ENCODE results near the gene RPS14.
A peak's percentile ranks its signal among the peaks of the same experiment; 100 is the strongest.
"Not testable (repeated sequence)": the region's sequence is repeated elsewhere in the genome, so short reads cannot be mapped to it uniquely, and the experiment has no call there.

RPS14 gene

DNA sequence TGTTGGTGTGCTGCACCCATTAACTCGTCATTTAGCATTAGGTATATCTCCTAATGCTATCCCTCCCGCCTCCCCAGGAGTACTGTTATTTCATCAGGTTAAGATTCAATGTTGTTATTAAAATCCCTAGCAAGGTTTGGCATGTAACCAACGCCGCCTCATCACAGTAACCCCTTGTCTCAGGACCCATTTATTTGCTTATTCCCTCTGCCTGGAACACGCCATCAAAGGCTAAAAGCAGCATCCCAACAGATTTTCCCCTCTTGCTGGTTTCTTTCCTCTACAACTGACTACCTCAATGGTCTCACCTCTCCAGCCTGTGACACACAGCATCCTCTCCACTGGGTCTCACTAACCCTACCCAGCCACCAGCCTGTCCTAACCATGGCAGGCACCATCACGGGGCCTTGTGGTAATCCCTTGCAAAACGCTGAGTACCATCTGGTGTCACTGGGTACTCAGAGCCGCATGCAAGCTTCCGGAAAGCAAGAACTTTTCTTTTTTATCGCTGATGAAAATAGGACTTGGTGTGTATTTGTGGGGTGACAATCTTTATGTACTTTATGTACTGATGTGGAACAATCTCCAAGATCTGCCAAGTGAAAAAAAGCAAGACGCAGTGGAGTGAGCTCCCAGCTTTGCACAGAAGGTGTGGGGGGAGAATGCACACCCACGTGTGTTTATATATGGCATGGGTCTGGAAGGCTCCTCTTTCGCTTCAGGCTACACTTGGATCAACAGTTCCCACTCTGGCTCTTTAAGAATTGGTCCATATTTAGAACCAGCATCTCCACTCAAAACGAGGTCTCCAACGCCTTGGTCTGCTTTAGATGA is 6.1 kb downstream of the RPS14 start:
- DNase-seq (ENCODE audit: low spot score) = no peak

DNA sequence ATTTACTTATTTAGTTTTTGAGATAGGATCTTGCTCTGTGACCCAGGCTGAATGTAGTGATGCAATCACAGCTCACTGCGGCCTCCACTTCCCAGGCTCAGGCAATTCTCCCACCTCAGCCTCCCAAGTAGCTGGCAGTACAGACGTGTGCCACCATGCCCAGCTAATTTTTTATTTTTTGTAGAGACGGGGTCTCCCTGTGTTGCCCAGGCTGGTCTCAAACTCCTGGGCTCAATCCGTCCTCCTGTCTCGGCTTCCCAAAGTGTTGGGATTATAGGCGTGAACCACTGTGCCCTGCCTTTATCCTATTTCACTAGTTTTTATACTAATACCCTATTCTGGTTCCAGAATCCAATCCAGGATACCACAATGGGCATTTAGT is 6.8 kb downstream of the RPS14 start:
- no peak for DNase-seq (ENCODE audit: low spot score)

DNA sequence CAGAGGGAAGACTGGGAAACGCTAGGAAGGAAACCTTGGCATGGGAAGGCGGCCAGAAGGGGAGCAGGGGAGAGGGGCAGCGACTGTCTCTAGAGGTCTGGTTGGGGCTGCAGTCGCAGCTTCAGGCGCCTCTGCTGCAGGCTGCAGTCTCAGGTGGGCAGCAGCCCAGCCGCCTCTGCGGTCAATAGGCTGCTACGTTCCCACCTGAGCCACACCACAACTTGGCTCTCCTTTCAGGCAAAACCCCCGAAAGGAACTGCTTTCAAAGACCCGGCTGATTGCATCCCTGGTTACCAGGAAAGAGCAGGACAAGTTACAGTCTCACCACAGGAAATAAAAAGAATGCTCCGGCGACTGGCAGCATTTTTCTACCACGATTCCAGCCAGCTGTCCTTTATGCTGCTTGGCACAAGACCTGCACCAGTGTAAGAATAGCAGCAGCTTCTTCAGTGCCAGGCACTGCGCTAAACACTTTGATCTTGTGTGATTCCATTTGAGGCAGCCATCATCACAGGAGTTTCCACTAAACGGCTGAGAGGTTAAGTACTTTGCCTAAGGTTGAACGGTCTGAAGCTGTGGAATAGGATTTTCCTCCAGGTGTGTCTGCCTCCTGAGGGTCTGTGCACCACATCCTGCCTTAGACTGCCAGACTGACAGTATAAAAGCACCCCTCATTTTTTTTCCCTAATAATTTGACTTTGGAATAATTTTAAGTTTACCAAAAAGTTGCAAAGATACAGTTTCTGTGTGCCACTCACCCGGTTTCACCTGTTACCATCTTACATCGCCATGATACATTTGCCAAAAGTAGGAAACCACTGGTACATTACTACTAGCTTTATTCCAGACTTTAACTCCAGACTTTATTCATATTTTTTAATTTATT is 7.5 kb downstream of the RPS14 start:
- DNase-seq (ENCODE audit: low spot score) = no peak

DNA sequence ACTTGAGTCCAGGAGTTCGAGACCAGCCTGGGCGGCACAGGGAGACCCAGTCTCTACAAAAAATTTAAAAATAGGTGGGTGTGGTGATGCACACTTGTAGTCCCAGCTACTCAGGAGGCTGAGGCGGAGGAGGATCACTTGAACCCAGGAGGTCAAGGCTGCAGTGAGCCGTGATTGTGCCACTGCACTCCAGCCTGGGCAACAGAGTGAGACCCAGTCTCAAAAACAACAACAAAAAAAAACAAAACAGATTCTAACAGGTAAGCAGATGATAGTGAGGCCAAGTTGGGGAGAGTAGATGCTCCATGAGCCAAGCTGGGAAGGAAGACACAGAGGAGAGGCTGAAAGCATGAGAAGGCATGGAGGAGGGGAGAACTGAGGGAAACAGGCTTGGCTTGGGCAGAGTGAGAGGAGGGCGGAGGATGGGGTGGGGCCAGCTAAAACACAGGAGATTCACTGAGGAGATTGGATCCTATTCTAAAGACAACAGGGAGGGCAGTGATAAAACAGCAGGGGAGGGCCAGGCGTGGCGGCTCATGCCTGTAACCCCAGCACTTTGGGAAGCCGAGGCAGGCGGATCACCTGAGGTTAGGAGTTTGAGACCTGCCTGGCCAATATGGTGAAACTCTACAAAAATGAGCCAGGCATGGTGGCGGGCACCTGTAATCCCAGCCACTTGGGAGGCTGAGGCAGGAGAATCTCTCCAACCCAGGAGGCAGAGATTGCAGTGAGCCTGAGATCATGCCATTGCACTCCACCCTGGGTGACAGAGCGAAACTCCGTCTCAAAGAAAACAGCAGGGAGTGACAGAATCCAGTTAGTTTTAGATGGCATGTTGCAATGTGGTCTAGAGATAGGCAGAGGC is 8.4 kb downstream of the RPS14 start:
- DNase-seq (ENCODE audit: low spot score) = no peak

DNA sequence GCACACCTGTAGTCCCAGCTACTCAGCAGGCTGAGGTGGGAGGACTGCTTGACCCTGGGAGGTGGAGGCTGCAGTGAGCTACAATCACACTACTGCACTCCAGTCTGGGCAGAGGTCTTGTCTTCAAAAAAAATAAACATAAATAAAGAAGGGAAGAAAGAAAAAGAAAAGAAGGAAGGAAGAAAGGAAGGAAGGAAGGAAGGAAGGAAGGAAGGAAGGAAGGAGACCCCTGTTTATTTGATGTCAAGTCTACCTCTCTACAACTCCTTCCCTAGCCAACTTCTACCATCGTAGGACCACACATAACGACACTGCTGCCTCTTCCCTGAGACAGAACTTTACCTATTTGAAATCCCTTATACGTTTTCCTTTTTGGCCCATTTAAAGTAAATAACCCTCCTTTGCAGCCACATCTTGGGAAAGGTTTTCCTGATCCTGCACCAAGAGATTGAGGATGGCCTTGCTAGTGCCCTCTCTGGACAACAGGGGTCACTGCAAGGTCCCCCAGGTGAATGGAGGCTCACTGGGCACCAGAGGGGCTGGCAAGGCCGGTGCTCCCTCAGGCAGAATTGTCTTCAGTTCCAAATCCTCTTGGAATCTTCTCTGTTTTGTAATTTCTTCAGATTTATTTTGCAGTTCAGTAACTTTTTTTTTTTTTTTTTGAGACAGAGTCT is 10.5 kb downstream of the RPS14 start:
- peak; percentile 48 for DNase-seq (ENCODE audit: low spot score)

DNA sequence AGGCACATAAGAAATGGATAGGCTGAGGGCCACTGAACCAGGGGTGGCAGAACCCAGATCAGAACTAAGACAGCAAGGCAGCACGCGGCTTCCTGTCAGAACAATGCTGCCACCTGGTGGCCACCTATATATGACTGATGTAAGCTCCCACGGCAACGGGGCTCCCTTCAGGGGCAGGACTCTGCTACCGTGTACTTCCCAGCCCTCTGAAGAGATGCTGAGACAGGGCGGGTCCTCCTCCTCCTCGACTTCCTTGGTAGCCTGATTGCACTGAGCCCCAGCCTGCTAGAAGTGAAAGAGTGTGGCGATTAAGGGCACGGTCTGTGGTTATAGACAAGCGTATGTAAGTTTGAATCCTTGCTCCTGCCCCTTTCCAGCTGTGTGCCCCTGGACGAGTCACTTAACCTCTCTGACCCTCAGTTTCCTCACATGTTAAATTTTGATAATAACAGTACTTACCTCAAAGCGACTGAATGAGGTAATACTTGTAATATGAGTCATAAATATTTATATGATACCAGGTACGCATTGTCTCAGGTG is 13.3 kb downstream of the RPS14 start:
- peak; percentile 86 for DNase-seq (ENCODE audit: low spot score)

DNA sequence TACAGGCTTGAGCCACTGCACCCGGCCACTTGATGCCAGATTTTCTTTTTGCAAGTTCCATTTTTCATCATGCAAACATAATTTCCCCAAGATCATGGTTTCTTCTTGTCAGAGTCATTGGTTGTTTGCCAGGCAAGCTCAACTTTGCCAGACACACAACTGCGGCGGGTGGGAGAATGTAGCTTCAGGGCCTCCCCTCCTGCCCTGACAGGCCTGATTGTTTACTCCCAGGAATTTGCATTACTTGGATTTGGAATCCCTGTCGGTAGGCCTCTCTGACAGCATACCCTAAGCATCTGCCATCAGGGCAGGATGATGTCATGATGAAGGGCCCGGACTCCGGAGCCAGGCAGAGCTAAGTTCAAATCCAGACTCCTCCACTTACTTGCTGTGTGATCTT is 15.1 kb downstream of the RPS14 start:
- no peak for DNase-seq (ENCODE audit: low spot score)

DNA sequence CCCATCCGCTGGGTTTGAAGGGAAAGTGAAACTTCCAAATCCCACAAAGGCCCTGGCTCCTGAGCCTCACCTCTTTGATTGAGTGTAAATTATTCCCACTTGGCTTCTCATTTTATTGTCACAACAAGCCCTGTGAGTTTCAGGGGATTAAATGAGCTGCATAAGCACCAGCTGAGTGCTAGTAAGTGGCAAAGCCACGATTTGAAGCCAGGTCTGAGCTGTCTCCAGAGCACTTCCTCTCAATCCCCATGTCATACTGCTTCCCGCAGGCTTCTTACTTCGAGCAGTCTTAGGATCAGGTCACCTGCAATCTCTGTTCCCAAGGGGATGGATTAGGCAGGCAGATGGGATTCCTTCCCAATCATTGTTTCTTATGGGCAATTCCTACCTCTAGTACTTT is 18.0 kb downstream of the RPS14 start:
- no peak for DNase-seq (ENCODE audit: low spot score)

DNA sequence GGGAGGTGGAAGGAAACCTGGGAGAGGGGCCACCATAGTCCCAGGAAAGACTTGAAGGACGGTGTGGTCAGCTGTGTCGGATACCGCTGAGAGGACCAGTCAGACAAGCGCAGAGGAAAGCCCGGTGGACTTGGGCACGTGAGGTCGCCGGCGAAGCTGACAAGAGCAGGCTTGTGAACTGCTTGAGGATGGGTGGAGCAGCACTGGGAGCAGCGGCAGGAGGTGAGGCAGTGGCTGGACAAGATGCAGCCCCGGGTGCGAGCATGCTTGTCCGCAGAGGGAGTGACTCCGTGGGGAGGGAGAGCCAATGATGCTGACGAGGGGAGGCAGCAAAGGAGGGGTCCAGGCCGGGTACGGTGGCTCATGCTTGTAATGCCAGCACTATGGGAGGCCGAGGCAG is 18.5 kb downstream of the RPS14 start:
- no peak for DNase-seq (ENCODE audit: low spot score)

DNA sequence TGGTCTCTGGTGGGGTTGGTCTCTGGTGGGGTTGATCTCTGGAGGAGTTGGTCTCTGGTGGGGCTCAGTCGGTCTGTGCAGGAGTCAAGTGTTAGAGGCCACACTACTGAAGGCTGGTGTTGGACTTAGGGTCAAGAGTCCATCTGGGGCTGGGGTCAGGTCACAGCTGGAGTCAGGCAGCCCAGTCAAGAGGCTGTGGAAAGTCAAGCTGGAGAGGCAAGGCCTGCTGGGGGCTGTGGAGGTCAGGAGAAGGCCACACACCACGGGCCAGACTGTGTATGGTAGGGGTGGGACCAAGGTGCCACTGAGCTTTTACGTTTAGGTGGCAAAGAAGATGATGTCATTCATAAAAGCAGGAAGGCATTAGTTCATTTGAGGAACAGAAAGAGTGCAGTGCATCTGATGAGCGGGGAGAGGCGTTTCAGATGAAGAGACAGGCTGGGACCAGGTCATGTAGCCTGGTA is 20.1 kb downstream of the RPS14 start:
- no peak for DNase-seq (ENCODE audit: low spot score)

DNA sequence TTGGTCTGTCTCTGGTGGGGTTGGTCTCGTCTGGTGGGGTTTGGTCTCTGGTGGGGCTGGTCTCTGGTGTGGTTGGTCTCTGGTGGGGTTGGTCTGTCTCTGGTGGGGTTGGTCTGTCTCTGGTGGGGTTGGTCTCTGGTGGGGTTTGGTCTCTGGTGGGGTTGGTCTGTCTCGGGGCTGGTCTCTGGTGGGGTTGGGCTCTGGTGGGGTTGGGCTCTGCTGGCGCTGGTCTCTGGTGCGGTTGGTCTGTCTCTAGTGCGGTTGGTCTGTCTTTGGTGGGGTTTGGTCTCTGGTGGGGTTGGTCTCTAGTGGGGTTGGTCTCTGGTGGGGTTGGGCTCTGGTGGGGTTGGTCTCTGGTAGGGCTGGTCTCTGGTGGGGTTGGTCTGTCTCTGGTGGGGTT is 20.6 kb downstream of the RPS14 start:
- no peak for DNase-seq (ENCODE audit: low spot score)

DNA sequence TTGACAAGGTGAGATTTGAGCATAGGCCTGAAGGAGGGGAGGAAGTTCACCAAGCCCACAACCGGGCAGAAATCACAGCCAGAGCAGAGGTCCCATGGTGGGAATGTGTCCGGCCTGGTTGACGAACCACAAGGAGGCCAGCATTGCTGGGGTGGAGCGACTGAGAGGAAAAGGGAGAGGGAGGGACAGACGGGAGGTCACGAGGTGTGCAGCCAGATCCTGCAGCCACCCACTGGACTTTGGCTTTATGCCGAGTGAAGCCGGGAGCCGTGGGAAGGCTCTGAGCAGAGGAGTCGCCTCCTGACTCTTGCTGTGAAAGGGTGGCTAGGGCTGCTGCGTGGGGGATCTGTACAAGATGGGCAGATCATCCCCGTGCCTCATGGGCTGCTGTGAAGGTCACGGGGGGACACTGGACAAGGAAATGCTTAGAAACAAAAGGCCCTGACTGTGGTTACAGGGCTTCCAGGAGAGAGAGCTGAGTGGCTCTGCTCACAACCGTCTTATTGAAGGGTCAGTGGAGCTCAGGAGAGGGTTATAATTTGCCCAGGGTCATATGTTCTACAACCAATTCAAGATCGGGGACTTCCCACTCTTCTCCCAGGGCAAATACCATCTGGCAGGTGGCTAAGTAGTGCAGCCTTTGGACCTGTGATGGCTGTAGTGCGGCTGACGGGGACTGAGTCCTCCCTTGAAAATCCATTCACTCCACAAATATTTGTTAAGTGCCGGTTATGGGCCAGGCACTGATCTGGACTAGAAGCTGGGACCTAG is 21.2 kb downstream of the RPS14 start:
- DNase-seq (ENCODE audit: low spot score) = peak; percentile 65

DNA sequence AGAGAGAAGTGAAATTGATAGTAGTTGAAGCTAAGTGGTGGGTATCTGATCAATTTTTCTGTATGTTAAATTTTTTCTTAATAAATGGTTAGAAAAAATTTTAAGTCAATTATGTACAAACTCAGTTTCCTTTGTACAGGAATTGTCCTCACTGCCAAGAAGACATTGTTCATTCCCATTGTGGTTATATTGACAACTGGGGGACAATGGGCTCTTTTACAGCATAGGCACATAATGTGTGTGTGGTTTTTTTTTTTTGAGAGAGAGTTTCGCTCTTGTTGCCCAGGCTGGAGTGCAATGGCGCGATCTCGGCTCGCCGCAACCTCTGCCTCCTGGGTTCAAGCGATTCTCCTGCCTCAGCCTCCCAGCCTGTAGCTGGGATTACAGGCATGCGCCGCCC is 23.4 kb downstream of the RPS14 start:
- DNase-seq (ENCODE audit: low spot score) = not testable (repeated sequence)

DNA sequence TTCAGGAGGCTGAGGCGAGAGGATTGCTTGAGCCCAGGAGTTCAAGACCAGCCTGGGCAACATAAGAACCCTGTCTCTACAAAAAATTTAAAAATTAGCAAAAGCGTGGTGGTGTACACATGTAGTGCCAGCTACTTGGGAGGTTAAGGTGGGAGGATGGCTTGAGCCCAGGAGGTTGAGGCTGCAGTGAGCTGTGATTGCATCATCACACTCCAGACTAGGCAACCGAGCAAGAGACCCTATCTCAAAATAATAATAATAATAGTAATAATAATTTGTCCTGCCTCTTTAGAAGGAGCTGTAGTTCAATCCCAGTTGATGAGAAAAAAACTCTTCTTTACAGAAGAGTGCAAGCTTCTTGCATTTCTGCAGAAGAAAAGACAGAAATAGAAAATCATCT is 26.8 kb downstream of the RPS14 start:
- DNase-seq (ENCODE audit: low spot score) = no peak

DNA sequence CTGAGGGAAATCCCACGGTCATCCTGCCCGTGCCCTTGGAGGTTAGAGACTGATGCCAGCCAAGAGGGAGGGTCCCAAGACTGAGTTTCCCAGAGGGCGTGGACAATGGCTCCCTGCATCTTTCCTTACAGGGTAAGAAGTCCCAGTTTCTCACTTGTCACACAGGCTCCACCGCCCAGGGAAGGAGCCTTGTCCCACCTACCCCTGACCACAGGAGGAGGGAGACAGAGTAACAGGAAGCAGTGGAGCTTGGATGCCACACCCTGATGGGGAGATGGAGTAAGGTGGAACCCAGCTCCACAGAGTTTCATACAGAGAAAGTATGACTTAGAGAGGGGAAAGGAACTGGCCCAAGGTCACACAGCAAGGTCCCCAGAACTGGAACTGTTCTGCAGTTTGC is 27.5 kb downstream of the RPS14 start:
- no peak for DNase-seq (ENCODE audit: low spot score)

DNA sequence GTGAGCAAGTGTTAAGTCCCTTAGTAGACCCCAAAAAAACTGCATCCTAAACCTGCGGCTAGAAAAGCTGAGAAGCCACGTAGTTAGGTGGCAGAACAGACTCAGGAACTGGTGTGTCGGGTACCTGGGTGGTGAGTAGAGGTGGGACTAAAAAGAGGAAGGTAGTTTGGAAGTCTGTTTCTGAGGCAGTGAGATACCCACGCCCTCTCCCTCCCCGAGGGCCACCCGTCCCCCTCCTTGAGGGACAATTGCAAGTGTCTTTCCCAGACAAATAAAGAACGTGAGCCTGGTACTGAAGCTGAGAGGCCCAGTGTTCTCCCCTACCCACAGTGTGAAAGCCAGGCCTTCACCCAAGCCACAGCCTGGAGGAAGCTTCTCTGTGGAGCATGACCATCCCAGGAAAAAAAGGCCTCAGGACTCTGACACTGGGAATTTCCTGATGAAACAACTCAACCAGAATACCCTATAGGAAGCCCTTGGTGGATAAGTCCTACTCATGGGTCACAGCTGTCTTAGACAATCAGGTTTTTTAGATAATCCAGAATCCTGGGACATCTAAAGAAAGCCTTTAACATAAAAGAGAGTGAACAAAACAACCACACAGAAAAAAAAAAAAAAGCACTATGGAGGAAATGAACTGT is 29.8 kb downstream of the RPS14 start:
- DNase-seq (ENCODE audit: low spot score) = peak; percentile 24

DNA sequence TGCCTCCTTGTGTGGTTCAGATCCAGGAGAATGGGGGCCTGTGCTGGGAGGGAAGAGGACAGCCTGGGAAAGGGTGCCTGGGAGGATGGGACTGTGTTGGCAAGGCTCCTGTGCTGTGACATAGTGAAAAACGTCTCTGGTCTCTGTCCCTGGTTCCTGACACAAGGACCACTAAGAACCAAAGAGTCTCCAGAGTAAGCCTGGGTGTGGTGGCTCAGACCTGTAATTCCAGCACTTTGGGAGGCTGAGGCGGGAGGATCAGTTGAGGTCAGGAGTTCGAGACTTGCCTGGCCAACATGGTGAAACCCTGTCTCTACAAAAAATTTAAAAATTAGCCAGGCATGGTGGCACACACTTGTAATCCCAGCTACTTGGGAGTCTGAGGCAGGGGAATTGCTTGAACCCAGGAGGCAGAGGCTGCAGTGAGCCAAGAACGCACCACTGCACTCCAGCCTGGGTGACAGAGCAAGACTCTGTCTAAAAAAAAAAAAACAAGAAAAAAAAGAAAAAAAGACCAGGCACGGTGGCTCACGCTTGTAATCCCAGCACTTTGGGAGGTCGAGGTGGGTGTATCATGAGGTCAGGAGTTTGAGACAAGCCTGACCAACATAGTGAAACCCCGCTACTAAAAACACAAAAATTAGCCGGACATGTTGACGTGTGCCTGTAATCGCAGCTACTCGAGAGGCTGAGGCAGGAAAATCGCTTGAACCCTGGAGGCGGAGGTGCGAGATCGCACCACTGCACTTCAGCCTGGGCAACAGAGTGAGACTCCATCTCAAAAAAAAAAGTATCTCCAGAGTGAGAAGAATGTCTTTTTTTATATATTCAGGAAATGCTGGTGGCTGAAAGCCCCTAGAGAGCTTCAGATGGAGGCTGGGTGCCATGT is 35.4 kb downstream of the RPS14 start:
- not testable (repeated sequence) for DNase-seq (ENCODE audit: low spot score)

DNA sequence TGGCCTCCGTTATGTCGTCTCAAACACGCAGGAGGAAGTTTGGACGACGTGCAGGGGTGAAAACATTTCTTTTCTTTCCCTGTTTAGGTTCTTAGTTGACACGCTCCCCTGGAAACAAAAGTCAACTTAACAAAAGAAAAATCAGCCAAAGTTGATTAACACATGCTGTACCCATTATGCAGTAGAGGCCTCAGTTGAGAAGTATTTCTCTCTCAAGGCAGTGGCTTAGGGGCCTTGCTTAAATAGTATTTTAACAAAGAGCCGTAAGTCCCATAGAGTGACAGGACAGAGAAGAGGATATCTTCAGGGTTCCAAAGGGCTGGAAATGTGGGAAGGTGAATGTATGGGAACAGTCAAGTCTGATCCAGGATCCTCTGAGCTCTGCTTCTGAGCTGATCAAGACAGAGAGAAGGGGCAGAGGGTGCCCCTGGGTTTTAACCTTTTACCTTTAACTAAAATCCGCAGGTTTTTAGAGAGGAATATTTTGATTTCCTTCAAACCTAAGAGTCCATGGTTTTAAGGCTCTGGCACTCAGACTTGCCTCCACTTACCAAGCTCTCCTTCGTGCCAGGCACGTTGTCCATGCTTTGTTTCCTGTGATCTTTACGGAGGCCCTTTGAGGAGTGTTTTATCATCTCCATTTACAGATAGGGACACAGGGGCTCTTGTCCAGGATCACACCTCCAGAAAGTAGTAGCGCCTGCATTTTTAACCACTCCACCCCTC is 36.2 kb downstream of the RPS14 start:
- no peak for DNase-seq (ENCODE audit: low spot score)
